Right atrium auricular region (tissue), 2 donors: ENCODE measurements around the gene DSTYK. TPM values are rescaled to one million over a fixed set of nuclear protein-coding genes. Genes with fewer than 3 reads are reported as not detected.
"Not testable (repeated sequence)": the region's sequence is repeated elsewhere in the genome, so short reads cannot be mapped to it uniquely, and the experiment has no call there.

Source experiments
- DNase-seq: peaks from one replicate; pipeline ENCODE4 v3.0.0-alpha.2; 2019; ENCODE audit warnings: low spot score
- H3K27ac ChIP-seq, 2 donors: fragments of 200-600 bp; sonication (generic); 1 replicate in 1 of 2; 2 replicates in 1 of 2; pipeline ENCODE4 v1.5.1; 2016 to 2019
- H3K27me3 ChIP-seq, 2 donors: fragments of 200-600 bp; sonication (generic); one replicate each; pipeline versions ENCODE4 v1.5.1 to v1.6.0; 2017 to 2019
- H3K36me3 ChIP-seq: fragments of 200-600 bp; sonication (generic); one replicate; pipeline ENCODE4 v1.5.1; 2016
- H3K4me1 ChIP-seq, 2 donors: fragments of 200-600 bp; sonication (generic); one replicate each; pipeline versions ENCODE4 v1.5.1 to v1.6.0; 2017 to 2019
- H3K4me3 ChIP-seq, 2 donors: fragments of 200-600 bp; sonication (generic); 1 replicate in 1 of 2; 2 replicates in 1 of 2; pipeline ENCODE4 v1.5.1; 2017 to 2019; ENCODE audit warnings: mild to moderate bottlenecking in 1 of 2, moderate library complexity in 1 of 2
- H3K9me3 ChIP-seq, 2 donors: fragments of 200-600 bp; sonication (generic); one replicate each; pipeline ENCODE4 v1.5.1; 2019
- total RNA-seq, 2 donors: library from RNA; depleted of rRNA; stranded (reverse); fragments of >200 nt; gene quantifications; one replicate each; pipeline ENCODE4 v1.1.0, GENCODE V29; 2016
- TF ChIP-seq, protein P1 (sequence below), 2 donors: fragments of 200-600 bp; sonication (generic); IDR thresholded peaks; one replicate each; pipeline ENCODE4 v1.5.1; 2019; ENCODE audit warnings: antibody characterized with exemption in 2 of 2

Gene DSTYK
- total RNA-seq, 2 donors from 2014 or later, result 6.7 to 8.9 TPM

DNA sequence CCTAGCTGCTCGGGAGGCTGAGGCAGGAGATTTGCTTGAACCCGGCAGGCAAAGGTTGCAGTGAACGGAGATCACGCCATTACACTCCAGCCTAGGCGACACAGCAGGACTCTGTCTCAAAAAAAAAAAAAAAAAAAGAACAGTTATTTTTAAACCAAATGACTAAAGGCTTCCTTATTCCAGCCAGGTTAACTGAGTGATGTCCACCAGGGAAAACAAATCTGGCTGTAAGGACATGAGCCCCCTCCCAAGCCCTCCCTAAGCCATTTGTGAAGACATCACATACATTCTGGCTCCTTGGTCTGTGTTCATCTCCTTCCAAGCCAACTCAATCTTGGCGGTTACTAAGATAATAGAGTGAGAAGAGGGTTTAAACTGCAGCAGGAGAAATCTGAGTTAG lies 24.4 kb upstream of the DSTYK start:
- Histone ChIP-seq H3K4me1 (peaks cover 0 to 53% of the 10 kb centered on the region in 2 donors), H3K4me3 (no peak overlapping the region), H3K36me3 (no peaks in the 10 kb centered on the region), H3K27ac (peak overlapping the region in 1 of 2 donors; percentile 45), H3K27me3 (no peaks in the 10 kb centered on the region), H3K9me3 (no peaks in the 10 kb centered on the region)
- DNase-seq, result no peak
- TF ChIP-seq, protein P1, sequence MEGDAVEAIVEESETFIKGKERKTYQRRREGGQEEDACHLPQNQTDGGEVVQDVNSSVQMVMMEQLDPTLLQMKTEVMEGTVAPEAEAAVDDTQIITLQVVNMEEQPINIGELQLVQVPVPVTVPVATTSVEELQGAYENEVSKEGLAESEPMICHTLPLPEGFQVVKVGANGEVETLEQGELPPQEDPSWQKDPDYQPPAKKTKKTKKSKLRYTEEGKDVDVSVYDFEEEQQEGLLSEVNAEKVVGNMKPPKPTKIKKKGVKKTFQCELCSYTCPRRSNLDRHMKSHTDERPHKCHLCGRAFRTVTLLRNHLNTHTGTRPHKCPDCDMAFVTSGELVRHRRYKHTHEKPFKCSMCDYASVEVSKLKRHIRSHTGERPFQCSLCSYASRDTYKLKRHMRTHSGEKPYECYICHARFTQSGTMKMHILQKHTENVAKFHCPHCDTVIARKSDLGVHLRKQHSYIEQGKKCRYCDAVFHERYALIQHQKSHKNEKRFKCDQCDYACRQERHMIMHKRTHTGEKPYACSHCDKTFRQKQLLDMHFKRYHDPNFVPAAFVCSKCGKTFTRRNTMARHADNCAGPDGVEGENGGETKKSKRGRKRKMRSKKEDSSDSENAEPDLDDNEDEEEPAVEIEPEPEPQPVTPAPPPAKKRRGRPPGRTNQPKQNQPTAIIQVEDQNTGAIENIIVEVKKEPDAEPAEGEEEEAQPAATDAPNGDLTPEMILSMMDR (IDR thresholded peaks at IDR 0.05), result no peak

DNA sequence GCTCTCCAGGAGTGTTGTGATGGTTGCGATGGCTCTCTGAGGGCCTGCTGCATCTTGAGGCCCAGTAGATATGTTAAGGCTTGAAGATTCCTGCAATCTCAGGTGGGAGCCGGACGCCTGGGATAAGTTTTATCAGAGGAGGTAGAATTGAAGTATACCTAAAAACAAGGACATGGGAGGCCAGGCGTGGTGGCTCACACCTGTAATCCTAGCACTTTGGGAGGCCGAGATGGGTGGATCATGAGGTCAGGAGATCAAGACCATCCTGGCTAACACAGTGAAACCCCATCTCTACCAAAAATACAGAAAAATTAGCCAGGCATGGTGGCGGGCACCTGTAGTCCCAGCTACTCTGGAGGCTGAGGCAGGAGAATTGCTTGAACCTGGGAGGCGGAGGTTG lies 22.5 kb upstream of the DSTYK start:
- H3K9me3 ChIP-seq, H3K27me3 ChIP-seq, DNase-seq, H3K27ac ChIP-seq, H3K4me3 ChIP-seq, H3K36me3 ChIP-seq: not testable (repeated sequence)
- H3K4me1 ChIP-seq, result peaks cover 0 to 53% of the 10 kb centered on the region in 2 donors

DNA sequence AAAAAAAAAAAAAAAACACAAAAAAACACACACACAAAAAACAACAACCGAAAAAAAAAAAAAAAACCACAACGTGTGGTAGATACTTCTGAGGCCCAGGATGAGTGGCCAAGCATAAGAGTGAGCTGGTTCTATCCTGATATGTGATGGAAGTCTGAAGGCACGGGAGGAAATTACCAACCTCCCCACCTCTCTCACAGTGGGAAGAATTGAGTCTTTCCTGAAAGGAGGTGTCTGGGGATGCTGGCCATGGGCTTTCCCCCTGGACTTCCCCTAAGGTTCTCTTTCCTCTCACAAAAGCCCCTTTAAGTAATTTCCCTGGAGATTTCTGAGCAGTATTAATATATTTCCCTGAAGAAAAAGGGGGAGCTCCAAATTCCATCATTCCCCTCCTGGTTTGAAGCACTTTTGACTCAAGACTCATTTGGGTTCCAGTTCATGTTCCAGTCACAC lies 21.5 kb upstream of the DSTYK start:
- Histone ChIP-seq H3K4me1 (peaks cover 0 to 54% of the 10 kb centered on the region in 2 donors), H3K27ac (no peak overlapping the region), H3K27me3 (no peaks in the 10 kb centered on the region), H3K36me3 (no peaks in the 10 kb centered on the region), H3K9me3 (no peaks in the 10 kb centered on the region), H3K4me3 (no peak overlapping the region)
- no peak for DNase-seq
- TF ChIP-seq, protein P1 (IDR thresholded peaks at IDR 0.05), result no peak

DNA sequence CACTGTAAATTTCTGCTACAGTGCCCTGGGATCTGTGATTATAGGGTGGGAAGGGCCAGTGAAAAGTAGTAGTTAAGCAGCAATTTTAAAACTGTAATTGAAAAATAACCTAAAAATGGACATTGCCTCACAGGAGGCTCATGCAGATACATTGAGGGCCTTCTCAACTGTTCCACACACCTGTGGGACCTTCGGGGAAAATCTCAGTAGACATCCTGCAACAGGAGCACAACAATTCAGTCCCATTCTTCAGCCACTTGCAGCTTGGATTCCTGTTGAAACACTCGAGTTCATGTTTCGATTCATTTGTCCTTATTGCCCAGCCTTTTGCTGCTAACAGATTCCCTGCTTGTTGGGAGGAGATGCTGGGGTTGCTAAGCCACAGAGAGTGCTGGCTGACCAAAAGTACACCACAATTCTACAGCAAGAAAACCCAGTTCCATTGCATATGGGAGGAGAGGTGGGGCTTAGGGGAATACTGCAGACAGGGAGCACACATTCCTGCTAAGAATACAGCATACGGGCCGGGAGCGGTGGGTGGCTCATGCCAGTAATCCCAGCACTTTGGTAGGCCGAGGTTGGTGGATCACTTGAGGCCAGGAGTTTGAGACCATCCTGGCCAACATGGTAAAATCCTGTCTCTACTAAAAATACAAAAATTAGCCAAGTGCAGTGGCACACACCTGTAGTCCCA lies 20.8 kb upstream of the DSTYK start:
- Histone ChIP-seq H3K27ac (no peak overlapping the region), H3K4me3 (no peak overlapping the region), H3K36me3 (no peaks in the 10 kb centered on the region), H3K27me3 (no peaks in the 10 kb centered on the region), H3K9me3 (no peaks in the 10 kb centered on the region), H3K4me1 (peaks cover 0 to 51% of the 10 kb centered on the region in 2 donors)
- TF ChIP-seq, protein P1 (IDR thresholded peaks at IDR 0.05), result no peak
- DNase-seq, result no peak

DNA sequence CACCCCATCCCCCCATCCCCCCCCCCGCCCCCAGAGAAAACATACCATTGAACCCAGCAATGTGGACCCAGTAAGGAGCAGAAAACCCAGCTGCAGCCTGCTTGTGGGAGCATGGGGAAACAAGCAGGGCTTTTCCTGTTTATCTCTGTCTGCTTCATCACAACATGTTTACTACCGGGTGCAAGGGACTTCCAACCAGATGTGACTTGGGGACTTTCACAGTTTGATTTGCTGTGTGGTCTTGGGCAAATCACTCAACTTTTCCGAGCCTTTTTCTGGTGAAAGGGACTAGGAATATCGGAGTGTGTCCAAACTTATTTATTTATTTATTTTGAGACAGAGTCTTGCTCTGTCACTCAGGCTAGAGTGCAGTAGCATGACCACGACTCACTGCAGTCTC lies 19.5 kb upstream of the DSTYK start:
- Histone ChIP-seq H3K4me3 (no peak overlapping the region), H3K9me3 (no peaks in the 10 kb centered on the region), H3K4me1 (peaks cover 0 to 44% of the 10 kb centered on the region in 2 donors), H3K36me3 (no peaks in the 10 kb centered on the region), H3K27me3 (no peaks in the 10 kb centered on the region), H3K27ac (no peak overlapping the region)
- no peak for DNase-seq
- TF ChIP-seq, protein P1 (IDR thresholded peaks at IDR 0.05), result no peak

DNA sequence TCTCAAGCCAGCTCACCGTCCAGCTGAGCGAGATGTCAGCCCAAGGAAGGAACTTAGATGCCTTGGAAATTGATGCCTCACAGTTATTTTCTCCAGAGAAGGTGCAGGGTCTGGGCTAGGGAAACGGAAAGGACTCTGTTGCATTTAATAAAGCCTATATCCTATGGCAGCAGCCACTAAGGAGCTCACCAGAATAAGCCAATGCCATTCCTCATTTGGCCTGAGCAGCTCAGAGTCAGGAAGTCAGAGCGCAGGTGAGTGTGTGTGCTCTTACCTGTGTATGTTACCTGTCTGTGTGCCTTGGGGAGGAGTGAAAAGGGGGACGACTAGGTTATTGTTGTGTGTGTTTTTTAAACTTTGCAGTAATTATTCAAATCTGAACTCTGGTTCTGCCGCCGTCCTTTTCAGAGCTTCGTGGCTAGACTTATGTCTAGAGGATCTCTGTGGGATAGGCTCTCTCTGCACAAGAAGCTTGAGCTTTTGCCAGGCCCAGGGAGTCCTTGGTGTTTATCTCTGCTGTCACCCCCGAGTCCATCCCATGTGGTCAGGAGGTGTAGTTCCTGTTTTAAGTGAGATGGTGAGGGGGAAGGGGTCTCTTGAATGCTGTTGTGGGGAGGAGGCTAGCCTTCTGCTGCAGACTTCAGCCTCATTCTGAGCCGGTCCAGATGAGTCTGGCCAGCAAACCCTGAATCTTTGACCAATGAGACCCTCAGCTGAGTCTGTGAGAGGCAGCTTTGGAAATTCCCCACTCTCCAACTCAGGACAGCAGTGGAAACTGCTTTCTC lies 18.6 kb upstream of the DSTYK start:
- Histone ChIP-seq H3K36me3 (no peaks in the 10 kb centered on the region), H3K27ac (peak overlapping the region; percentile 23 to 46), H3K9me3 (no peaks in the 10 kb centered on the region), H3K4me3 (peak overlapping the region; percentile 56 to 70), H3K27me3 (no peaks in the 10 kb centered on the region), H3K4me1 (peaks cover 0 to 35% of the 10 kb centered on the region in 2 donors)
- TF ChIP-seq, protein P1 (IDR thresholded peaks at IDR 0.05), result no peak
- no peak for DNase-seq
